H1 (cell line): ENCODE data around the gene NPAT. TPM values are rescaled to one million over a fixed set of nuclear protein-coding genes. Genes with fewer than 3 reads are reported as not detected.

ENCODE experiments used
- CTCF ChIA-PET: fragments of 300-600 bp; sonication (Branson Sonifier 250); formaldehyde crosslinking; loops from one replicate; lab custom pipeline; 2021; ENCODE audit not compliant: partially characterized antibody; lab: Charles Lee
- POLR2A ChIA-PET: fragments of 300-600 bp; sonication (Branson Sonifier 250); formaldehyde crosslinking; loops from one replicate; lab custom pipeline; 2021; ENCODE audit warnings: inconsistent platforms; ENCODE audit not compliant: partially characterized antibody; lab: Charles Lee
- DNase-seq, 2 experiments: peaks; one replicate each; pipeline versions ENCODE4 v3.0.0 to v3.0.0-alpha.2; 2010 to 2022; ENCODE audit warnings: low spot score in 2 of 2, low read depth in 1 of 2, mixed read lengths in 1 of 2
- FAIRE-seq: peaks from 2 replicates; lab custom pipeline; 2011; peaks lifted over from hg19 to GRCh38; lab: Jason Lieb, UNC
- H2AFZ ChIP-seq: 2 replicates; pipeline ENCODE4 v1.8.1; 2012; ENCODE audit warnings: low read length, inconsistent platforms
- H2AK5ac ChIP-seq: 2 replicates; pipeline ENCODE4 v1.6.1; 2013; ENCODE audit warnings: low read depth, low read length
- H2BK120ac ChIP-seq: replicated peaks from 2 replicates; pipeline ENCODE3; 2013; ENCODE audit warnings: low read depth, low read length, inconsistent platforms
- H2BK12ac ChIP-seq: 2 replicates; pipeline ENCODE4 v1.6.1; 2013; ENCODE audit warnings: low read depth, low read length
- H2BK15ac ChIP-seq: 2 replicates; pipeline ENCODE4 v1.6.1; 2013; ENCODE audit warnings: low read length
- H2BK20ac ChIP-seq: 2 replicates; pipeline ENCODE4 v1.6.1; 2013; ENCODE audit warnings: low read length
- H2BK5ac ChIP-seq: 2 replicates; pipeline ENCODE4 v1.6.1; 2013; ENCODE audit warnings: low read depth, low read length
- H3K14ac ChIP-seq: 2 replicates; pipeline ENCODE4 v1.6.1; 2013; ENCODE audit warnings: inconsistent platforms; ENCODE audit not compliant: insufficient read length
- H3K18ac ChIP-seq: 2 replicates; pipeline ENCODE4 v1.6.1; 2013; ENCODE audit warnings: low read length; ENCODE audit errors: extremely low read depth
- H3K23ac ChIP-seq: 2 replicates; pipeline ENCODE4 v1.6.1; 2013; ENCODE audit warnings: inconsistent platforms; ENCODE audit not compliant: insufficient read length
- H3K23me2 ChIP-seq: 2 replicates; pipeline ENCODE4 v1.6.1; 2013; ENCODE audit warnings: low read depth, low read length
- H3K27ac ChIP-seq: 2 replicates; pipeline ENCODE4 v1.6.1; 2011; ENCODE audit warnings: low read depth, low read length, inconsistent platforms
- H3K27me3 ChIP-seq, 4 experiments: replicated peaks in 1 of 4; 1 replicate in 1 of 4; 2 replicates in 3 of 4; pipeline versions ENCODE4 v1.6.1 to v1.8.1; 2011 to 2013; ENCODE audit warnings: low read length in 3 of 4, mild to moderate bottlenecking in 3 of 4, inconsistent platforms in 2 of 4, mixed read lengths in 2 of 4, moderate library complexity in 1 of 4; ENCODE audit not compliant: control insufficient read depth in 3 of 4, insufficient read depth in 3 of 4; ENCODE audit errors: extremely low read depth in 1 of 4
- H3K36me3 ChIP-seq, 4 experiments: 2 replicates each; pipeline versions ENCODE4 v1.6.1 to v1.8.1; 2011 to 2013; ENCODE audit warnings: mild to moderate bottlenecking in 4 of 4, low read length in 3 of 4, moderate library complexity in 2 of 4, control low read depth in 1 of 4, inconsistent platforms in 1 of 4; ENCODE audit not compliant: insufficient read depth in 4 of 4, control insufficient read depth in 2 of 4
- H3K4ac ChIP-seq: replicated peaks from 2 replicates; pipeline ENCODE3; 2013; ENCODE audit warnings: low read length, low read depth, mixed read lengths, inconsistent platforms; ENCODE audit not compliant: insufficient read length
- H3K4me1 ChIP-seq, 4 experiments: replicated peaks in 1 of 4; 1 replicate in 1 of 4; 2 replicates in 3 of 4; pipeline versions ENCODE4 v1.6.1 to v1.8.1; 2011 to 2013; ENCODE audit warnings: low read length in 3 of 4, inconsistent platforms in 2 of 4, mixed read lengths in 1 of 4; ENCODE audit not compliant: insufficient read depth in 4 of 4, control insufficient read depth in 3 of 4
- H3K4me2 ChIP-seq, 2 experiments: 2 replicates each; pipeline versions ENCODE4 v1.6.1 to v1.8.1; 2011 to 2013; ENCODE audit warnings: low read depth in 2 of 2, low read length in 2 of 2, control low read depth in 1 of 2, inconsistent platforms in 1 of 2, mild to moderate bottlenecking in 1 of 2; ENCODE audit not compliant: insufficient read depth in 1 of 2
- H3K4me3 ChIP-seq, 4 experiments: fragments of 200-600, 300-600 bp in 1 of 4; sonication (generic), shearing (Covaris generic), sonication (Bioruptor Twin) in 1 of 4; 2 replicates each; pipeline versions ENCODE4 v1.5.1 to v1.8.1; 2011 to 2016; ENCODE audit warnings: low read length in 4 of 4, low read depth in 3 of 4, control low read depth in 2 of 4, inconsistent platforms in 2 of 4, mild to moderate bottlenecking in 2 of 4, mixed read lengths in 1 of 4, moderate library complexity in 1 of 4; ENCODE audit not compliant: insufficient read depth in 2 of 4; ENCODE audit errors: extremely low read depth in 1 of 4
- H3K56ac ChIP-seq: replicated peaks from 2 replicates; pipeline ENCODE3; 2013; ENCODE audit warnings: low read depth, mild to moderate bottlenecking, mixed read lengths, low read length, inconsistent platforms; ENCODE audit not compliant: insufficient read length
- H3K79me1 ChIP-seq: 2 replicates; pipeline ENCODE4 v1.6.1; 2013; ENCODE audit warnings: low read depth, low read length, control low read depth
- H3K79me2 ChIP-seq, 2 experiments: 2 replicates each; pipeline versions ENCODE4 v1.6.1 to v1.8.1; 2012 to 2013; ENCODE audit warnings: low read length in 2 of 2, mild to moderate bottlenecking in 2 of 2, inconsistent platforms in 1 of 2; ENCODE audit not compliant: insufficient read depth in 2 of 2, control insufficient read depth in 1 of 2
- H3K9ac ChIP-seq, 4 experiments: replicated peaks in 1 of 4; 1 replicate in 1 of 4; 2 replicates in 3 of 4; pipeline versions ENCODE4 v1.6.1 to v1.8.1; 2011 to 2013; ENCODE audit warnings: low read depth in 3 of 4, low read length in 3 of 4, control low read depth in 2 of 4, mild to moderate bottlenecking in 2 of 4, moderate library complexity in 2 of 4, inconsistent platforms in 1 of 4; ENCODE audit errors: extremely low read depth in 1 of 4
- H3K9me3 ChIP-seq, 2 experiments: 2 replicates each; pipeline versions ENCODE4 v1.6.1 to v1.8.1; 2012 to 2013; ENCODE audit warnings: mild to moderate bottlenecking in 2 of 2, moderate library complexity in 2 of 2, control low read depth in 1 of 2, inconsistent platforms in 1 of 2, low read depth in 1 of 2, low read length in 1 of 2, mixed read lengths in 1 of 2; ENCODE audit not compliant: insufficient read depth in 2 of 2
- H4K20me1 ChIP-seq, 2 experiments: replicated peaks in 1 of 2; 2 replicates each; pipeline versions ENCODE3 to v1.8.1; 2011 to 2013; ENCODE audit warnings: inconsistent platforms in 2 of 2, low read length in 2 of 2, mild to moderate bottlenecking in 1 of 2; ENCODE audit not compliant: insufficient read depth in 2 of 2, control insufficient read depth in 1 of 2
- H4K5ac ChIP-seq: 2 replicates; pipeline ENCODE4 v1.6.1; 2013; ENCODE audit warnings: low read length, low read depth, mixed read lengths, inconsistent platforms; ENCODE audit not compliant: insufficient read length
- H4K8ac ChIP-seq: 2 replicates; pipeline ENCODE4 v1.8.0; 2013; ENCODE audit warnings: mild to moderate bottlenecking, moderate library complexity, low read length, inconsistent platforms; ENCODE audit not compliant: insufficient read depth; ENCODE audit errors: extremely low read depth
- H4K91ac ChIP-seq: replicated peaks from 2 replicates; pipeline ENCODE3; 2013; ENCODE audit warnings: low read length, mixed read lengths, inconsistent platforms; ENCODE audit not compliant: insufficient read length
- CEBPB ChIP-seq: IDR thresholded peaks from 2 replicates; pipeline ENCODE4 v1.6.1; 2012; ENCODE audit warnings: low read depth, low read length
- CHD2 ChIP-seq: IDR thresholded peaks from 2 replicates; pipeline ENCODE4 v1.6.1; 2012; ENCODE audit warnings: low read length, improper control_type of control experiment
- EZH2 ChIP-seq: fragments of 200-600 bp; sonication (generic); IDR thresholded peaks from 2 replicates; pipeline ENCODE4 v1.7.1; 2012; ENCODE audit warnings: low read depth, mild to moderate bottlenecking, moderate library complexity, low read length, inconsistent platforms; ENCODE audit not compliant: severe bottlenecking
- POLR2A ChIP-seq, 2 experiments: IDR thresholded peaks; 1 replicate in 1 of 2; 2 replicates in 1 of 2; pipeline ENCODE4 v1.6.1; 2011; ENCODE audit warnings: low read depth in 2 of 2, low read length in 2 of 2, mild to moderate bottlenecking in 2 of 2; ENCODE audit errors: control extremely low read depth in 1 of 2
- RAD21 ChIP-seq, 2 experiments: IDR thresholded peaks in 1 of 2; conservative IDR thresholded peaks in 1 of 2; 2 replicates each; pipeline ENCODE4 v1.6.1; 2011; ENCODE audit warnings: low read depth in 2 of 2, low read length in 2 of 2, improper control_type of control experiment in 1 of 2, inconsistent platforms in 1 of 2, mild to moderate bottlenecking in 1 of 2, moderate library complexity in 1 of 2
- RNF2 ChIP-seq: fragments of 200-900, 300-1000 bp; sonication (generic); IDR thresholded peaks from 2 replicates; pipeline ENCODE4 v1.7.1; 2016; ENCODE audit warnings: borderline replicate concordance, low read depth, mild to moderate bottlenecking, antibody characterized with exemption, low read length; ENCODE audit not compliant: poor library complexity, severe bottlenecking; ENCODE audit errors: missing control alignments
- SAP30 ChIP-seq: fragments of 300-600 bp; sonication (generic); IDR thresholded peaks from 2 replicates; pipeline ENCODE4 v1.7.1; 2012; ENCODE audit warnings: low read length, moderate library complexity, mild to moderate bottlenecking, inconsistent platforms; ENCODE audit not compliant: insufficient read depth, insufficient replicate concordance
- SP2 ChIP-seq: IDR thresholded peaks from 2 replicates; pipeline ENCODE4 v1.6.1; 2012; ENCODE audit warnings: mild to moderate bottlenecking, low read length, inconsistent platforms
- SP4 ChIP-seq: IDR thresholded peaks from 2 replicates; pipeline ENCODE4 v1.6.1; 2012; ENCODE audit warnings: low read length, inconsistent platforms
- TBP ChIP-seq: IDR thresholded peaks from 2 replicates; pipeline ENCODE4 v1.6.1; 2011; ENCODE audit warnings: low read depth, low read length, improper control_type of control experiment
- USF2 ChIP-seq: IDR thresholded peaks from 2 replicates; pipeline ENCODE4 v1.6.1; 2011; ENCODE audit warnings: low read length, improper control_type of control experiment
- ZNF274 ChIP-seq: IDR thresholded peaks from 2 replicates; pipeline ENCODE4 v1.7.0; 2012; ENCODE audit warnings: low read length, borderline replicate concordance; ENCODE audit errors: extremely low read depth
- WGBS, 2 experiments: shearing (Covaris generic) in 1 of 2; methylation state at CpG; one replicate each; pipeline versions ENCODE4 v1.1.6 to v1.1.7; 2013 to 2015; ENCODE audit warnings: low lambda C conversion rate in 2 of 2, mixed read lengths in 2 of 2, inconsistent platforms in 1 of 2, low coverage in 1 of 2, missing lambda C conversion rate in 1 of 2; ENCODE audit not compliant: insufficient replicate concordance in 2 of 2, insufficient coverage in 1 of 2, insufficient read length in 1 of 2; ENCODE audit errors: extremely low coverage in 1 of 2, missing lambda C conversion rate in 1 of 2; 5-methylcytosine and 5-hydroxymethylcytosine counted together
- polyA plus RNA-seq, 7 experiments: library from polyadenylated mRNA; depleted of rRNA in 3 of 7; stranded (reverse) in 5 of 7; unstranded in 2 of 7; fragments of >200 nt in 5 of 7; fragments of 200-250 nt in 2 of 7; gene quantifications; 1 replicate in 5 of 7; 2 replicates in 1 of 7; 4 replicates in 1 of 7; pipeline versions ENCODE4 v1.2.1 to v1.2.3, GENCODE V29; 2011 to 2013; ENCODE audit warnings: missing spikeins in 2 of 7, mixed read lengths in 2 of 7
- total RNA-seq: library from RNA; stranded (reverse); fragmentation: NEBNext Ultra II Directional; extraction: Animal tissue kit (Norgen Biotek cat#: 25700); gene quantifications from 2 replicates; pipeline ENCODE4 v1.2.1, GENCODE V29; 2021

The NPAT gene
- total and polyA plus RNA-seq, 2 of the 8 experiments (the other 6 are each of a cell fraction or from before 2014, with no cell fraction given), result 4.6 to 23.4 TPM

GRCh38 chr11:108206171-108206570 is 16.3 kb downstream of the NPAT start:
- H2BK120ac ChIP-seq, result no peak overlapping the region
- H3K18ac ChIP-seq, result no peak overlapping the region
- WGBS, 2 experiments, result 91% methylated on average over 6 of the region's 6 CpGs; no CpG with 5 or more reads in 1 of the 2 experiments
- H3K9me3 ChIP-seq, result no peaks in the 10 kb centered on the region
- H3K23ac ChIP-seq, result no peak overlapping the region
- no peak for FAIRE-seq
- H4K5ac ChIP-seq, result peak overlapping the region; percentile 31
- no peak overlapping the region for H3K56ac ChIP-seq
- H3K9ac ChIP-seq, result no peak overlapping the region
- H3K14ac ChIP-seq, result no peak overlapping the region
- H2AFZ ChIP-seq, result no peak overlapping the region
- no peaks in the 10 kb centered on the region for H3K27me3 ChIP-seq
- peak overlapping the region; percentile 66; the same call in 1 of the 2 replicates for H4K8ac ChIP-seq
- H2BK15ac ChIP-seq, result no peak overlapping the region
- H4K91ac ChIP-seq, result no peak overlapping the region
- H3K36me3 ChIP-seq, result peaks cover 0 to 43% (median 9%) of the 10 kb centered on the region in 4 experiments; a peak in 6 of 8 replicates
- DNase-seq, result no peak
- ChIA-PET CTCF (interaction anchor here (1.1 to 1.4 kb wide), 2 partner anchors 11 to 25 kb away, joined by 4 to 6 read pairs; no protein-coding TSS in a partner anchor), POLR2A (interaction anchor here (0.8 to 3.3 kb wide), 5 partner anchors 9 to 24 kb away, joined by 4 to 17 read pairs (median 7); partner anchors contain the start of genes ATM and NPAT)
- no peak overlapping the region for H3K4ac ChIP-seq
- H3K79me1 ChIP-seq, result peaks cover 12% of the 10 kb centered on the region; the same call in 1 of the 2 replicates
- H2BK20ac ChIP-seq, result no peak overlapping the region
- H2BK12ac ChIP-seq, result no peak overlapping the region
- no peak overlapping the region for H3K27ac ChIP-seq
- H3K4me2 ChIP-seq, result no peak overlapping the region
- H4K20me1 ChIP-seq, result peaks cover 3 to 13% of the 10 kb centered on the region in 2 experiments
- H3K23me2 ChIP-seq, result no peaks in the 10 kb centered on the region
- no peak overlapping the region for H2AK5ac ChIP-seq
- H2BK5ac ChIP-seq, result no peak overlapping the region
- H3K79me2 ChIP-seq, result peaks cover 3 to 89% of the 10 kb centered on the region in 2 experiments; a peak in 3 of 4 replicates
- H3K4me3 ChIP-seq, result no peak overlapping the region
- H3K4me1 ChIP-seq, result no peaks in the 10 kb centered on the region; a peak in 1 of 7 replicates
- no peak for TF ChIP-seq ZNF274
- TF ChIP-seq EZH2, result no peak
- TF ChIP-seq TBP, result no peak
- no peak for TF ChIP-seq SP2
- no peak for TF ChIP-seq RAD21 (IDR thresholded peaks at IDR 0.05 in 1 of 2, conservative IDR thresholded peaks at IDR 0.05 in 1 of 2; ENCODE audit: low read depth in 2 of 2, low read length in 2 of 2)
- no peak for TF ChIP-seq USF2
- no peak for TF ChIP-seq SAP30
- no peak for TF ChIP-seq CHD2
- no peak for TF ChIP-seq POLR2A (IDR thresholded peaks at IDR 0.05; ENCODE audit: control extremely low read depth in 1 of 2, low read depth in 2 of 2, low read length in 2 of 2)
- no peak for TF ChIP-seq CEBPB
- no peak for TF ChIP-seq SP4
- TF ChIP-seq RNF2, result no peak
